ENCODE measurements around the gene VPS8. TPM values are rescaled to one million over a fixed set of nuclear protein-coding genes. Genes with fewer than 3 reads are reported as not detected.
A peak's percentile ranks its signal among the peaks of the same experiment; 100 is the strongest.

Gene VPS8
- total and polyA plus RNA-seq, 2 of the 8 experiments (the other 6 are each of a cell fraction or from before 2014, with no cell fraction given): 13.0 to 41.0 TPM

GRCh38 chr3:184874709-184875644 lies 63.0 kb downstream of the VPS8 start:
- Histone ChIP-seq H3K23ac (ENCODE audit: insufficient read length) (no peak overlapping the region), H3K4me1 (replicated peaks in 1 of 4; ENCODE audit: control insufficient read depth in 3 of 4, insufficient read depth in 4 of 4, low read length in 3 of 4) (no peaks in the 10 kb centered on the region), H3K36me3 (ENCODE audit: control insufficient read depth in 2 of 4, insufficient read depth in 4 of 4, low read length in 3 of 4) (peaks cover 0 to 6% (median 1%) of the 10 kb centered on the region in 4 experiments; a peak in 3 of 8 replicates), H3K4me2 (ENCODE audit: insufficient read depth in 1 of 2, low read depth in 2 of 2, low read length in 2 of 2) (no peak overlapping the region), H3K79me2 (ENCODE audit: control insufficient read depth in 1 of 2, insufficient read depth in 2 of 2, low read length in 2 of 2) (no peaks in the 10 kb centered on the region), H4K20me1 (replicated peaks in 1 of 2; ENCODE audit: control insufficient read depth in 1 of 2, insufficient read depth in 2 of 2, low read length in 2 of 2) (no peaks in the 10 kb centered on the region), H3K9ac (replicated peaks in 1 of 4; ENCODE audit: extremely low read depth in 1 of 4, low read depth in 3 of 4, low read length in 3 of 4) (no peak overlapping the region), H3K79me1 (ENCODE audit: low read depth, low read length) (no peaks in the 10 kb centered on the region), H4K5ac (ENCODE audit: insufficient read length, low read depth, low read length) (no peak overlapping the region), H3K56ac (replicated peaks; ENCODE audit: insufficient read length, low read depth, low read length) (no peak overlapping the region), H3K4ac (replicated peaks; ENCODE audit: insufficient read length, low read depth, low read length) (no peak overlapping the region), H2BK5ac (ENCODE audit: low read depth, low read length) (no peak overlapping the region), H3K27me3 (replicated peaks in 1 of 4; ENCODE audit: control insufficient read depth in 3 of 4, extremely low read depth in 1 of 4, insufficient read depth in 3 of 4, low read length in 3 of 4) (no peaks in the 10 kb centered on the region), H4K8ac (ENCODE audit: extremely low read depth, insufficient read depth, low read length) (no peak overlapping the region), H3K23me2 (ENCODE audit: low read depth, low read length) (no peaks in the 10 kb centered on the region), H2BK12ac (ENCODE audit: low read depth, low read length) (no peak overlapping the region), H3K18ac (ENCODE audit: extremely low read depth, low read length) (no peak overlapping the region), H3K4me3 (ENCODE audit: extremely low read depth in 1 of 4, insufficient read depth in 2 of 4, low read depth in 3 of 4, low read length in 4 of 4) (no peak overlapping the region), H2BK15ac (ENCODE audit: low read length) (no peak overlapping the region), H2BK20ac (ENCODE audit: low read length) (no peak overlapping the region), H3K14ac (ENCODE audit: insufficient read length) (no peak overlapping the region), H2AK5ac (ENCODE audit: low read depth, low read length) (no peak overlapping the region), H3K9me3 (ENCODE audit: insufficient read depth in 2 of 2, low read depth in 1 of 2, low read length in 1 of 2) (no peaks in the 10 kb centered on the region), H4K91ac (replicated peaks; ENCODE audit: insufficient read length, low read length) (no peak overlapping the region), H3K27ac (ENCODE audit: low read depth, low read length) (no peak overlapping the region), H2BK120ac (replicated peaks; ENCODE audit: low read depth, low read length) (no peak overlapping the region), H2AFZ (ENCODE audit: low read length) (no peak overlapping the region)
- ChIA-PET CTCF (ENCODE audit: partially characterized antibody) (interaction anchor here (0.6 to 3.7 kb wide), 26 partner anchors 10 to 439 kb away, joined by 3 to 15 read pairs (median 4); no protein-coding TSS in a partner anchor), POLR2A (ENCODE audit: partially characterized antibody) (no interaction called here)
- TF ChIP-seq RAD21 (IDR thresholded peaks at IDR 0.05 in 1 of 2, conservative IDR thresholded peaks at IDR 0.05 in 1 of 2; ENCODE audit: low read depth in 2 of 2, low read length in 2 of 2) (peak; percentile 89 to 95), NRF1 (IDR thresholded peaks at IDR 0.05; ENCODE audit: low read depth, low read length) (no peak), CTCF (IDR thresholded peaks at IDR 0.05; ENCODE audit: control extremely low read depth in 1 of 3, insufficient read depth in 1 of 3, low read depth in 1 of 3, low read length in 3 of 3) (peak in 2 of 3 experiments; percentile 61 to 73; a peak in 3 of 4 replicates)
- 84% methylated on average over 5 of the region's 5 CpGs; no CpG with 5 or more reads in 1 of the 2 experiments for WGBS, 2 experiments (ENCODE audit: extremely low coverage in 1 of 2, insufficient coverage in 1 of 2, insufficient read length in 1 of 2, insufficient replicate concordance in 2 of 2, low coverage in 1 of 2, low lambda C conversion rate in 2 of 2, missing lambda C conversion rate in 1 of 2)
- FAIRE-seq (peak; percentile 45), DNase-seq (ENCODE audit: low read depth in 1 of 2, low spot score in 2 of 2) (no peak)
